Muscle layer of duodenum (tissue), 2 donors: ENCODE results near the gene TUB.

Experiments
- H3K27ac ChIP-seq: one replicate; pipeline ENCODE4 v1.7.0; 2013; ENCODE audit warnings: mild to moderate bottlenecking, low read length
- H3K27me3 ChIP-seq: one replicate; pipeline ENCODE4 v1.7.0; 2013; ENCODE audit warnings: low read depth, mild to moderate bottlenecking, control low read depth, low read length
- H3K36me3 ChIP-seq, 2 donors: one replicate each; pipeline ENCODE4 v1.7.0; 2013; ENCODE audit warnings: low read length in 2 of 2, control low read depth in 1 of 2, mild to moderate bottlenecking in 1 of 2; ENCODE audit not compliant: insufficient read depth in 2 of 2, control insufficient read depth in 1 of 2
- H3K4me1 ChIP-seq, 2 donors: one replicate each; pipeline ENCODE4 v1.7.0; 2013; ENCODE audit warnings: low read length in 2 of 2, mild to moderate bottlenecking in 2 of 2, control low read depth in 1 of 2, moderate library complexity in 1 of 2; ENCODE audit not compliant: insufficient read depth in 2 of 2, control insufficient read depth in 1 of 2
- H3K4me3 ChIP-seq, 2 donors: one replicate each; pipeline ENCODE4 v1.7.0; 2013; ENCODE audit warnings: low read length in 2 of 2, low read depth in 1 of 2, mild to moderate bottlenecking in 1 of 2
- H3K9me3 ChIP-seq, 2 donors: one replicate each; pipeline ENCODE4 v1.7.0; 2013; ENCODE audit warnings: low read length in 2 of 2, control low read depth in 1 of 2, mild to moderate bottlenecking in 1 of 2; ENCODE audit not compliant: control insufficient read depth in 1 of 2
- donor health status: healthy.

TUB gene

DNA sequence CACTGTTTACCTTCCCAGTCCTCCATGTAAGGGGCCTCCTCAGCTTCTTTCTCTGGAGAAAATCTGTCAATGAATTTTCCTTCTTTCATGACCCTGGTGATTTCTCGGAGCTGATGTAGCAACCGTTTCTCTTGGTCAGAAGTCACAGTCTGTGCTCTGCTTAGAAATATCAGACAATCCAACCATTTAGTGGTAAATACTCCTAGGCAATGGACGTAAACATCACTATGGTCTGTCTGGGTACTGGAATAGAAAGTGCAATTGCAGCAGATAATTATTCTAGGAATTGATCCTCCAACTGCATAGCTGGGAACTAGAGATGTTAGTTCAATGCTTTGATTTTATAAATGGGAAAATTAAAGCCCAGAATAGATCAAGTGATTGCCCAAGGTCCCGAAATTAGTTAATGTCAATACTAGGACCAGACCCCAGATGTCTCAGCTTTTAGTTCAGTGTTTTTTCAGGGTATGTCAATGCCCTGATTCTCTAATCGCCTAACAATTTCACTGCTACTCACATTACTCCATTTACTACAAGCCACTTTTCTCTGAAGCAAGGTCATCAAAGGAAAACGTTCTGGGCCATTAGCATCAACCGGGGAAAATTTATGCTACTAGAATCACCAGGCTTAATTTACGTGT, 45.8 kb downstream of the TUB start:
- H3K4me1 ChIP-seq = no peaks in the 10 kb centered on the region
- H3K36me3 ChIP-seq = no peaks in the 10 kb centered on the region
- H3K4me3 ChIP-seq = no peak overlapping the region
- H3K27me3 ChIP-seq = no peaks in the 10 kb centered on the region
- H3K27ac ChIP-seq = no peak overlapping the region
- no peaks in the 10 kb centered on the region for H3K9me3 ChIP-seq

DNA sequence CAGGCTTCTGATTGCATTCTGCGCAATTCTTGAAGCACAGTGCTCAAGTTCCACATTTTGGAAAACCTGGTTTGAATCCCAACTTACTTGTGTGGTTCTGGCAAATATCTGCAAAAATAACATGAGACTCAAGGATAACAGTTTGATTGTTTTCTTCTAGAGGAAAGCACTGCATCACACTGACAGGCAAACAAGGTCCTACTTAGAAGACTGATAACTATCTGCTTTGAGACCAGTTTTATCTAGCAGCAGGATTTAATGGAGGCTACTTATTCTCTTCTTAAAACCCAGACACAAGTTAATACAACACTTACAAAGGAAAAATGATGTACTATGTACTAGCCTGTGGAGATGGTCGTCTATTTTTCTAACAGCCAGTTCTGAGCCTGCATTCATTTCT, 46.4 kb downstream of the TUB start:
- Histone ChIP-seq H3K4me3 (no peak overlapping the region), H3K27ac (no peak overlapping the region), H3K27me3 (no peaks in the 10 kb centered on the region), H3K9me3 (no peaks in the 10 kb centered on the region), H3K36me3 (no peaks in the 10 kb centered on the region), H3K4me1 (no peaks in the 10 kb centered on the region)

DNA sequence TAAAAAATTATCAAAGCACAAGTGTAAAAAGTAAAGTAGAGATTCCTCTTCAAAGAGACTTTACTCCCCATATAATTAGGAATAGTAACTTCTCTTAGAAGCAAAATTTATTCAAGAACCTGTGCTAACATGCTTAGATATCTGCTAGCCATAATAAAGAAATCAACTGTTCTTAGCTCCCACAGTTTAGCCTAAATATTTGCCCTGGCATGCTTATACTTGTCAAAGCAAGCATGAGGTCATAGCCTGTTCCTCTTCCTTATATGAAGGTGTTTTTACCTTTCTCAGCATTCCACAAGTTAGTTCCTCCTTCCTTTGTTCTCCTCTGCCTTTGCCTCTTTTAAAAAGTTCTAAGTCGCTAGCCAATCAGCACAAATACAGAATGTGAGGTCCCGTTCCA, 57.5 kb downstream of the TUB start:
- no peak overlapping the region for H3K4me3 ChIP-seq
- H3K9me3 ChIP-seq = no peaks in the 10 kb centered on the region
- no peaks in the 10 kb centered on the region for H3K4me1 ChIP-seq
- H3K27ac ChIP-seq = no peak overlapping the region
- peaks cover 0 to 18% of the 10 kb centered on the region in 2 donors for H3K36me3 ChIP-seq
- H3K27me3 ChIP-seq = no peaks in the 10 kb centered on the region

DNA sequence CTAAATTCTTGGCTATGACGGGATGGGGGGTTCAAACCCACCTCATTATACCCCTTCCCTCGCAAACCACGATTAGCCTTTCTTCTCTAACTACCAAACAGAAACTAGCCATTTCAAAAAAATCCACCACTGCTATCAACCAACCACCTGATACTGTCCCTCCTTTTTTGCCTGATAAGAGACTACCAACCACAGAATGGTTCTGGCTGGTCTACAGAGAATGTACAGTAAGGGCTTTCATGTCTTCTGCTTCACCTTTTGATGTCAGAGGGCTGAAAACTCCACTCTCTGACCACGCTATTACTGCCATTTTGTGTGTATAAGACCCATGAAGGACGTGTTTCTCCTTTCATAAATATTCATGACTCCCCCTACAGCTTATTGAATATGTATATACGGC, 68.7 kb downstream of the TUB start:
- Histone ChIP-seq H3K4me3 (no peak overlapping the region), H3K27ac (no peak overlapping the region), H3K9me3 (no peaks in the 10 kb centered on the region), H3K36me3 (no peaks in the 10 kb centered on the region), H3K4me1 (no peaks in the 10 kb centered on the region), H3K27me3 (no peaks in the 10 kb centered on the region)
